K562 (cell line): ENCODE results near the gene UQCRC1. TPM values are rescaled to one million over a fixed set of nuclear protein-coding genes. Genes with fewer than 3 reads are reported as not detected.

Source experiments
- BACH1 ChIP-seq: fragments of 200-800 bp; sonication (Bioruptor generic); IDR thresholded peaks from 2 replicates; pipeline ENCODE4 v1.6.1; 2016; ENCODE audit warnings: missing genetic modification characterization, missing compliant biosample characterization
- ETV5 ChIP-seq: sonication (generic); formaldehyde crosslinking; IDR thresholded peaks from 2 replicates; pipeline ENCODE4 v1.4.0; 2020; ENCODE audit warnings: low read depth, mild to moderate bottlenecking, missing genetic modification reagents
- FUS ChIP-seq: fragments of 200-400 bp; formaldehyde crosslinking; optimal IDR thresholded peaks from 2 replicates; pipeline ENCODE3; 2017; ENCODE audit warnings: low read depth, low read length
- HLTF ChIP-seq: fragments of 450-650 bp; IDR thresholded peaks from 2 replicates; pipeline ENCODE4 v1.6.1; 2016
- HMG20B ChIP-seq: fragments of 250-450 bp; sonication (Bioruptor Pico); IDR thresholded peaks from 2 replicates; pipeline ENCODE4 v1.5.0; 2021; ENCODE audit warnings: mild to moderate bottlenecking
- MTA1 ChIP-seq: fragments of 450-650 bp; IDR thresholded peaks from 2 replicates; pipeline ENCODE4 v1.6.1; 2017; ENCODE audit warnings: borderline replicate concordance
- NBN ChIP-seq: fragments of 450-650 bp; IDR thresholded peaks from 2 replicates; pipeline ENCODE4 v1.6.1; 2016; ENCODE audit warnings: low read depth, mild to moderate bottlenecking
- NUFIP1 ChIP-seq: fragments of 450-650 bp; IDR thresholded peaks from 2 replicates; pipeline ENCODE4 v1.6.1; 2018; ENCODE audit not compliant: partially characterized antibody
- PHF20 ChIP-seq: fragments of 450-650 bp; IDR thresholded peaks from 2 replicates; pipeline ENCODE4 v1.6.1; 2018; ENCODE audit not compliant: partially characterized antibody
- POLR3A ChIP-seq: IDR thresholded peaks from 2 replicates; pipeline ENCODE4 v1.6.1; 2011; ENCODE audit warnings: borderline replicate concordance, mild to moderate bottlenecking, moderate library complexity; ENCODE audit not compliant: insufficient read length, insufficient read depth; ENCODE audit errors: extremely low read depth
- SETDB1 ChIP-seq: IDR thresholded peaks from one replicate; pipeline ENCODE4 v1.6.1; 2012; ENCODE audit warnings: low read length, control low read depth, inconsistent platforms
- SMARCC2 ChIP-seq: fragments of 450-650 bp; IDR thresholded peaks from 2 replicates; pipeline ENCODE4 v1.6.1; 2017; ENCODE audit warnings: antibody characterized with exemption, moderate library complexity, mild to moderate bottlenecking, low read depth
- SMARCE1 ChIP-seq: fragments of 450-650 bp; IDR thresholded peaks from 2 replicates; pipeline ENCODE4 v1.7.1; 2016; ENCODE audit warnings: mild to moderate bottlenecking
- TCF7 ChIP-seq: sonication (generic); IDR thresholded peaks from 2 replicates; pipeline ENCODE4 v1.6.1; 2016; ENCODE audit warnings: antibody characterized with exemption, borderline replicate concordance
- ZBTB7A ChIP-seq: IDR thresholded peaks from 2 replicates; pipeline ENCODE4 v1.6.1; 2011; ENCODE audit warnings: low read depth, mild to moderate bottlenecking, low read length, moderate library complexity, borderline replicate concordance; ENCODE audit not compliant: control insufficient read depth
- ZNF224 ChIP-seq: sonication (generic); formaldehyde crosslinking; IDR thresholded peaks from 2 replicates; pipeline ENCODE4 v1.8.0; 2022; ENCODE audit warnings: mild to moderate bottlenecking, missing genetic modification reagents
- polyA plus RNA-seq, 8 experiments: library from polyadenylated mRNA; depleted of rRNA in 4 of 8; stranded (reverse) in 5 of 8; unstranded in 3 of 8; fragments of >200 nt; fragmentation: Nextera tagmentation in 2 of 8; fragmentation: Illumina TruSeq in 1 of 8; extraction: Ambion mirVana in 2 of 8; extraction: Trizol in 1 of 8; gene quantifications; 2 replicates each; pipeline versions ENCODE4 v1.2.1 to v1.2.3, GENCODE V29; 2011 to 2014; ENCODE audit warnings: inconsistent platforms in 1 of 8, missing spikeins in 1 of 8
- total RNA-seq, 7 experiments: library from RNA; depleted of rRNA in 6 of 7; stranded (reverse); fragments of >200 nt in 6 of 7; fragmentation: Illumina TruSeq in 2 of 7; extraction: Trizol in 2 of 7; gene quantifications; 2 replicates each; pipeline versions ENCODE4 v1.2.1 to v1.2.3, GENCODE V29; 2011 to 2021; ENCODE audit warnings: low replicate concordance in 1 of 7
- TF ChIP-seq, protein P1 (sequence below): fragments of 450-650 bp; IDR thresholded peaks from 2 replicates; pipeline ENCODE4 v1.6.1; 2016; ENCODE audit warnings: low read depth, mild to moderate bottlenecking, moderate library complexity
- TF ChIP-seq, protein P2 (sequence below): sonication (generic); formaldehyde crosslinking; IDR thresholded peaks from 2 replicates; pipeline ENCODE4 v1.8.1; 2023; ENCODE audit warnings: mild to moderate bottlenecking, missing genetic modification reagents
- TF ChIP-seq, protein P3 (sequence below): sonication (generic); formaldehyde crosslinking; IDR thresholded peaks from 2 replicates; pipeline ENCODE4 v1.5.0; 2020; ENCODE audit warnings: missing genetic modification reagents
- TF ChIP-seq, protein P4 (sequence below): fragments of 250-450 bp; sonication (Bioruptor Pico); IDR thresholded peaks from 2 replicates; pipeline ENCODE4 v1.8.0; 2021; ENCODE audit warnings: moderate library complexity, mild to moderate bottlenecking, inconsistent platforms
- TF ChIP-seq, protein P5 (sequence below): fragments of 450-650 bp; conservative IDR thresholded peaks from 2 replicates; pipeline ENCODE4 v1.6.1; 2016; ENCODE audit warnings: missing genetic modification characterization, low read depth, mild to moderate bottlenecking, missing compliant biosample characterization, moderate library complexity
- TF ChIP-seq, protein P6 (sequence below): sonication (generic); formaldehyde crosslinking; IDR thresholded peaks from 2 replicates; pipeline ENCODE4 v1.8.0; 2022; ENCODE audit warnings: missing genetic modification reagents, mild to moderate bottlenecking, borderline replicate concordance

UQCRC1 gene
- total and polyA plus RNA-seq, 9 of the 15 experiments (the other 6 are each of a cell fraction or from before 2014, with no cell fraction given): 125 to 424 (median 268) TPM

DNA sequence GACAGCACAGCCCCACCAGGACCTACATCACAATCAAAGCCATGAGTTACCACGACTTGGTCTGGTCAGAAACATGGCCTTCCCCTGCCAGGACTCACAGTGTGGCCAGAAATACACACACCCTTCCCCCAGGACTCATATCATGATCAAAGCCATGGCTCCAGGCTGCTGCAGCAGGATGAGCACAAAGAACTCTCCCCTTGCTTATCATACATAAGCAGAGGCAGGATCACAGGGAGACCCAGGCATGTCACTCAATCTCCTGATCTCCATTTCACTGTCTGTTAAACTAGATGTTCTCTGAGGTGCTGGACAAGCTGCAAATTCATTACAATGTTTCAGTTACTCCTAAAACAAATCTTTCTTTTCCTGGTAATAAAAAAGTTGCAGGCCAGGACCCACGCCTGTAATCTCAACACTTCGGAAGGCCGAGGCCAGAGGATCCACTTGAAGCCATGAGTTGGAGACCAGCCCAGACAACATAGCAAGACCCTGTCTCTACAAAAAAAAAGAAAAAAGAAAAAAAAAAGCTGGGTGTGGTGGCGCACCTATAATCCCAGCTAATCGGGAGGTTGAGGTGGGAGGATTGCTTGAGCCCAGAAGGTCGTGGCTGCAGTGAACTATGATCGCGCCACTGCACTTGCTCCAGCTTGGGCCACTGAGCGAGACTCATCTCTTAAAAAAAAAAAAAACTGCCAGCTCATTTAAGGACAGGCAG lies 54.1 kb downstream of the UQCRC1 start (continued):
- TF ChIP-seq, protein P1, sequence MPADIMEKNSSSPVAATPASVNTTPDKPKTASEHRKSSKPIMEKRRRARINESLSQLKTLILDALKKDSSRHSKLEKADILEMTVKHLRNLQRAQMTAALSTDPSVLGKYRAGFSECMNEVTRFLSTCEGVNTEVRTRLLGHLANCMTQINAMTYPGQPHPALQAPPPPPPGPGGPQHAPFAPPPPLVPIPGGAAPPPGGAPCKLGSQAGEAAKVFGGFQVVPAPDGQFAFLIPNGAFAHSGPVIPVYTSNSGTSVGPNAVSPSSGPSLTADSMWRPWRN: no peak
- TF ChIP-seq FUS (no peak), ZBTB7A (no peak), SMARCC2 (no peak), ZNF224 (no peak), HMG20B (CRISPR knock-in tag) (no peak), NUFIP1 (no peak), POLR3A (no peak), HLTF (no peak), ETV5 (CRISPR knock-in tag) (no peak), TCF7 (peak; percentile 92), SETDB1 (no peak), MTA1 (no peak), NBN (no peak), PHF20 (no peak), SMARCE1 (peak; percentile 12; the same call in 1 of the 2 replicates), BACH1 (tag) (no peak)
- TF ChIP-seq, protein P2, sequence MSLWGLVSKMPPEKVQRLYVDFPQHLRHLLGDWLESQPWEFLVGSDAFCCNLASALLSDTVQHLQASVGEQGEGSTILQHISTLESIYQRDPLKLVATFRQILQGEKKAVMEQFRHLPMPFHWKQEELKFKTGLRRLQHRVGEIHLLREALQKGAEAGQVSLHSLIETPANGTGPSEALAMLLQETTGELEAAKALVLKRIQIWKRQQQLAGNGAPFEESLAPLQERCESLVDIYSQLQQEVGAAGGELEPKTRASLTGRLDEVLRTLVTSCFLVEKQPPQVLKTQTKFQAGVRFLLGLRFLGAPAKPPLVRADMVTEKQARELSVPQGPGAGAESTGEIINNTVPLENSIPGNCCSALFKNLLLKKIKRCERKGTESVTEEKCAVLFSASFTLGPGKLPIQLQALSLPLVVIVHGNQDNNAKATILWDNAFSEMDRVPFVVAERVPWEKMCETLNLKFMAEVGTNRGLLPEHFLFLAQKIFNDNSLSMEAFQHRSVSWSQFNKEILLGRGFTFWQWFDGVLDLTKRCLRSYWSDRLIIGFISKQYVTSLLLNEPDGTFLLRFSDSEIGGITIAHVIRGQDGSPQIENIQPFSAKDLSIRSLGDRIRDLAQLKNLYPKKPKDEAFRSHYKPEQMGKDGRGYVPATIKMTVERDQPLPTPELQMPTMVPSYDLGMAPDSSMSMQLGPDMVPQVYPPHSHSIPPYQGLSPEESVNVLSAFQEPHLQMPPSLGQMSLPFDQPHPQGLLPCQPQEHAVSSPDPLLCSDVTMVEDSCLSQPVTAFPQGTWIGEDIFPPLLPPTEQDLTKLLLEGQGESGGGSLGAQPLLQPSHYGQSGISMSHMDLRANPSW (CRISPR knock-in tag): no peak
- TF ChIP-seq, protein P3, sequence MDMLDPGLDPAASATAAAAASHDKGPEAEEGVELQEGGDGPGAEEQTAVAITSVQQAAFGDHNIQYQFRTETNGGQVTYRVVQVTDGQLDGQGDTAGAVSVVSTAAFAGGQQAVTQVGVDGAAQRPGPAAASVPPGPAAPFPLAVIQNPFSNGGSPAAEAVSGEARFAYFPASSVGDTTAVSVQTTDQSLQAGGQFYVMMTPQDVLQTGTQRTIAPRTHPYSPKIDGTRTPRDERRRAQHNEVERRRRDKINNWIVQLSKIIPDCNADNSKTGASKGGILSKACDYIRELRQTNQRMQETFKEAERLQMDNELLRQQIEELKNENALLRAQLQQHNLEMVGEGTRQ: no peak
- TF ChIP-seq, protein P4, sequence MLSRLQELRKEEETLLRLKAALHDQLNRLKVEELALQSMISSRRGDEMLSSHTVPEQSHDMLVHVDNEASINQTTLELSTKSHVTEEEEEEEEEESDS (CRISPR knock-in tag): no peak
- TF ChIP-seq, protein P5, sequence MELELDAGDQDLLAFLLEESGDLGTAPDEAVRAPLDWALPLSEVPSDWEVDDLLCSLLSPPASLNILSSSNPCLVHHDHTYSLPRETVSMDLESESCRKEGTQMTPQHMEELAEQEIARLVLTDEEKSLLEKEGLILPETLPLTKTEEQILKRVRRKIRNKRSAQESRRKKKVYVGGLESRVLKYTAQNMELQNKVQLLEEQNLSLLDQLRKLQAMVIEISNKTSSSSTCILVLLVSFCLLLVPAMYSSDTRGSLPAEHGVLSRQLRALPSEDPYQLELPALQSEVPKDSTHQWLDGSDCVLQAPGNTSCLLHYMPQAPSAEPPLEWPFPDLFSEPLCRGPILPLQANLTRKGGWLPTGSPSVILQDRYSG (tag): no peak
- TF ChIP-seq, protein P6, sequence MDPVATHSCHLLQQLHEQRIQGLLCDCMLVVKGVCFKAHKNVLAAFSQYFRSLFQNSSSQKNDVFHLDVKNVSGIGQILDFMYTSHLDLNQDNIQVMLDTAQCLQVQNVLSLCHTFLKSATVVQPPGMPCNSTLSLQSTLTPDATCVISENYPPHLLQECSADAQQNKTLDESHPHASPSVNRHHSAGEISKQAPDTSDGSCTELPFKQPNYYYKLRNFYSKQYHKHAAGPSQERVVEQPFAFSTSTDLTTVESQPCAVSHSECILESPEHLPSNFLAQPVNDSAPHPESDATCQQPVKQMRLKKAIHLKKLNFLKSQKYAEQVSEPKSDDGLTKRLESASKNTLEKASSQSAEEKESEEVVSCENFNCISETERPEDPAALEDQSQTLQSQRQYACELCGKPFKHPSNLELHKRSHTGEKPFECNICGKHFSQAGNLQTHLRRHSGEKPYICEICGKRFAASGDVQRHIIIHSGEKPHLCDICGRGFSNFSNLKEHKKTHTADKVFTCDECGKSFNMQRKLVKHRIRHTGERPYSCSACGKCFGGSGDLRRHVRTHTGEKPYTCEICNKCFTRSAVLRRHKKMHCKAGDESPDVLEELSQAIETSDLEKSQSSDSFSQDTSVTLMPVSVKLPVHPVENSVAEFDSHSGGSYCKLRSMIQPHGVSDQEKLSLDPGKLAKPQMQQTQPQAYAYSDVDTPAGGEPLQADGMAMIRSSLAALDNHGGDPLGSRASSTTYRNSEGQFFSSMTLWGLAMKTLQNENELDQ (CRISPR knock-in tag): no peak
